Brain microvascular endothelial cell (primary cell): Measurements from ENCODE around the gene PDZD11.

Experiments used
- DNase-seq: peaks from one replicate; pipeline ENCODE4 v3.0.0-alpha.2; 2020
- H3K27ac ChIP-seq: fragments of 250-450 bp; sonication (Bioruptor Pico); 2 replicates; pipeline ENCODE4 v1.5.1; 2020; ENCODE audit warnings: mild to moderate bottlenecking, moderate library complexity
- H3K27me3 ChIP-seq: fragments of 250-450 bp; sonication (Bioruptor Pico); replicated peaks from 2 replicates; pipeline ENCODE4 v1.5.1; 2020; ENCODE audit warnings: mild to moderate bottlenecking
- H3K36me3 ChIP-seq: fragments of 250-450 bp; sonication (Bioruptor Pico); replicated peaks from 2 replicates; pipeline ENCODE4 v1.5.1; 2020; ENCODE audit warnings: mild to moderate bottlenecking
- H3K4me3 ChIP-seq: 2 replicates; pipeline ENCODE4 v1.5.1; 2011; ENCODE audit warnings: low read depth, mild to moderate bottlenecking, control low read depth, low read length, moderate library complexity
- in situ Hi-C: cut with HindIII; loops from 2 replicates; pipeline ENCODE4 v1.10.0; 2017; ENCODE audit warnings: low sequenced_read_pairs, low pct_ligation_motif_present
- TF ChIP-seq, protein P1 (sequence below): IDR thresholded peaks from 2 replicates; pipeline ENCODE4 v1.5.1; 2011; ENCODE audit warnings: low read depth, mild to moderate bottlenecking, moderate library complexity, low read length, control low read depth, inconsistent platforms; ENCODE audit errors: missing control alignments

The PDZD11 gene, protein sequence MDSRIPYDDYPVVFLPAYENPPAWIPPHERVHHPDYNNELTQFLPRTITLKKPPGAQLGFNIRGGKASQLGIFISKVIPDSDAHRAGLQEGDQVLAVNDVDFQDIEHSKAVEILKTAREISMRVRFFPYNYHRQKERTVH

DNA sequence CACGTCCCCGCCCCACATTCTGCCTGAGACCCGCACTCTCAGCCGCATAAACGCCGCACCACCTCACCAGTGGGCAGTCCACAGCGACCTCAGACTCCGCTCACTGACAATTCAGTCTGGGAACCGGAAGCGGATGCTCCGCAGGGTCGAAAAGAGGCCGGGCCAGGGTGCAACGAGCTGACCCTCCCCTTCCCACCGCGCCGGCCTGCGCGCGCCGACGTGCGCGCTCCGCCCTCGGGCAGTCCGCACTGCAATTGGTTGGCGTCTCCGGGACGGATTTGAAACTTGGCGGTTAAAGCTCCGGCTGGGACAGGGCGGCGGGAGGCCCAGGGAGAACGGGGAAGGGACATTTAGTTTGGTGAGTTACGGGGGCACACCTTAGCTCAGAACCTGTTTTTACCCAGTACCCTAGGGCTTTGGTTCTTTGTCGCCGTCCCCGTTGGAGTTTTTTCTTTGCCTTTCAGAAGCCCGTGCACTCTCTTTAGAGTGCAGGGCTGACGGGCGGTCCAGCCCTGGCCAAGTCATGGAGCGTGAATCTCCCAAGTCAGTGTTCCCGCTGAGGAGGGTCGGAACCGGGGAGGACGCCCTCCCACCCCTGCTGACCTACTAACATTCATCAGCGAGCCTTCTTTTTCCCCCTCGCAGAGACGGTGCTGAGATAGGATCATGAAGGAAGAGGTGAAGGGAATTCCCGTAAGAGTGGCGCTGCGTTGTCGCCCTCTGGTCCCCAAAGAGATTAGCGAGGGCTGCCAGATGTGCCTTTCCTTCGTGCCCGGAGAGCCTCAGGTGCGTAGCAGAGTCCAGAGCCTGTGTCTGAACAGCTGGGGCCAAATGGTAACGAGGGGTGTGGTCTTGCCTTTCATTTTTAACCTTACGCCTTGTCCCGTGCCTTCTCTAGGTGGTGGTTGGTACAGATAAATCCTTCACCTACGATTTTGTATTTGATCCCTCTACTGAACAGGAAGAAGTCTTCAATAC is at the start of gene PDZD11, which contains the start of gene KIF4A:
Gene PDZD11, minus strand, starts transcription at position 135 of the 978 bp plus-strand sequence. CDS start 586 bp downstream, outside the sequence.
Gene KIF4A, plus strand, starts transcription at position 312 of the 978 bp plus-strand sequence. Its CDS starts 355 bp downstream, at position 667.
- TF ChIP-seq, protein P1, sequence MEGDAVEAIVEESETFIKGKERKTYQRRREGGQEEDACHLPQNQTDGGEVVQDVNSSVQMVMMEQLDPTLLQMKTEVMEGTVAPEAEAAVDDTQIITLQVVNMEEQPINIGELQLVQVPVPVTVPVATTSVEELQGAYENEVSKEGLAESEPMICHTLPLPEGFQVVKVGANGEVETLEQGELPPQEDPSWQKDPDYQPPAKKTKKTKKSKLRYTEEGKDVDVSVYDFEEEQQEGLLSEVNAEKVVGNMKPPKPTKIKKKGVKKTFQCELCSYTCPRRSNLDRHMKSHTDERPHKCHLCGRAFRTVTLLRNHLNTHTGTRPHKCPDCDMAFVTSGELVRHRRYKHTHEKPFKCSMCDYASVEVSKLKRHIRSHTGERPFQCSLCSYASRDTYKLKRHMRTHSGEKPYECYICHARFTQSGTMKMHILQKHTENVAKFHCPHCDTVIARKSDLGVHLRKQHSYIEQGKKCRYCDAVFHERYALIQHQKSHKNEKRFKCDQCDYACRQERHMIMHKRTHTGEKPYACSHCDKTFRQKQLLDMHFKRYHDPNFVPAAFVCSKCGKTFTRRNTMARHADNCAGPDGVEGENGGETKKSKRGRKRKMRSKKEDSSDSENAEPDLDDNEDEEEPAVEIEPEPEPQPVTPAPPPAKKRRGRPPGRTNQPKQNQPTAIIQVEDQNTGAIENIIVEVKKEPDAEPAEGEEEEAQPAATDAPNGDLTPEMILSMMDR, result no peak

DNA sequence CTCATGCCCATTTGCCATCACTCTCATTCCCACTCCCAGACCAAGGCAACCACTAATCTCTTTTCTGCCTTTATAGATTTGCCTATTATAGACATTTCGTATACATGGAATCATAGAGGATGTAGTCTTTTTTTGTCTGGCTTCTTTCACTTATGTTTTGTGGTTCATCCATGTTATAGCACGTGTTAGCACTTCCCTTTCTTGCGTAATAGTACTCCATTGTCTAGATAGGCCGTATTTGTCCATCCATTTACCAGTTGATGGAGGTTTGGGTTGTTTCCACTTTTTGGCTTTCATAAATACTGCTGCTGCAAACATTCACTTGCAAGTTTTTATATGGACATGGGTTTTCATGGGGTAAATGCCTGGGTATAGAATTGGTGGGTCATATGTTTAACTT is 48.6 kb upstream of the PDZD11 start:
- H3K36me3 ChIP-seq, result no peaks in the 10 kb centered on the region
- H3K27me3 ChIP-seq, result no peaks in the 10 kb centered on the region
- H3K27ac ChIP-seq, result no peak overlapping the region
- TF ChIP-seq, protein P1, result no peak
- no peak overlapping the region for H3K4me3 ChIP-seq
- in situ Hi-C loops, result no loop called here
- no peak for DNase-seq

More for the DNA sequence above, at the start of gene PDZD11, which contains the start of gene KIF4A:
- Histone ChIP-seq H3K36me3 (peaks cover 4% of the 10 kb centered on the region), H3K27ac (peak within 1 kb of the TSS; percentile 45), H3K4me3 (peak within 1 kb of the TSS; percentile 82), H3K27me3 (no peaks in the 10 kb centered on the region)
- in situ Hi-C loops, result no loop called here
- peak; percentile 75 for DNase-seq

DNA sequence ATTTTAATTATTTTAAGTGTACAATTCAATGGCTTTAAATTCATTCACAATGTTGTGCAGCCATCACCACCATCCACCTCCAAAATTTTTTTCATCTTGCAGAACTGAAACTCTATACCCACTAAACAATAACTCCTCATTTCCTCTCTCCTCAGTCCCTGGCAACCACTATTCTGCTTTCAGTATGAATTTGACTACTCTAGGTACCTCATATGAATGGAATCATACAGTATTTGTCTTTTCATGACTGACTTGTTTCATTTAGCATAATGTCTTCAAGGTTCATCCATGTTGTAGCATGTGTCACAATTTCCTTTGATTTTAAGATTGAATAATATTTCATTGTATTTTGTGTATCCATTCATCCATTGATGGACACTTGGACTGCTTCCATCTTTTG is 47.0 kb upstream of the PDZD11 start:
- DNase-seq, result no peak

DNA sequence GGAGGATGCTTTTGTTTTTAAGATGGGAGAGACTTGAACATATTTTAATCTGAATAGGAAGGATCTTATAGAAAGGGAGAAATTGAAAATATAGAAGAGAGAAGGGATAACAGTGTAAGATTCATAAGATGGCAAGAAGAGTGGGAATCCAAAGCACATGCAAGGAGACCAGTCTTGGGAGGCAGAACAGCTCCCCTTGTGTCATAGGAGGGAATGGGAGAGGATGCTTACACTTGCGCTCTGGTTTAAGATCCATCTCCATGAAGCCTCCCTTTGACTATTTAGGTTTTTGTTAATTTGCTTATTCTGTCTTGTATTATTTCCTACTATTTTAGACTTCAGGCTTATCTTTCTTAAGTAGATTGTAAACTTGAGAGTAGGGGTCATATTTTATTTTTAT is 42.9 kb upstream of the PDZD11 start:
- TF ChIP-seq, protein P1, result peak; percentile 44
- DNase-seq, result no peak
- no peaks in the 10 kb centered on the region for H3K27me3 ChIP-seq
- no peak overlapping the region for H3K27ac ChIP-seq
- H3K36me3 ChIP-seq, result no peaks in the 10 kb centered on the region
- no peak overlapping the region for H3K4me3 ChIP-seq
- in situ Hi-C loops, result no loop called here

More for the DNA sequence above, 47.0 kb upstream of the PDZD11 start:
- TF ChIP-seq, protein P1, result no peak
- Histone ChIP-seq H3K27ac (no peak overlapping the region), H3K27me3 (no peaks in the 10 kb centered on the region), H3K4me3 (no peak overlapping the region), H3K36me3 (no peaks in the 10 kb centered on the region)
- in situ Hi-C loops, result no loop called here

DNA sequence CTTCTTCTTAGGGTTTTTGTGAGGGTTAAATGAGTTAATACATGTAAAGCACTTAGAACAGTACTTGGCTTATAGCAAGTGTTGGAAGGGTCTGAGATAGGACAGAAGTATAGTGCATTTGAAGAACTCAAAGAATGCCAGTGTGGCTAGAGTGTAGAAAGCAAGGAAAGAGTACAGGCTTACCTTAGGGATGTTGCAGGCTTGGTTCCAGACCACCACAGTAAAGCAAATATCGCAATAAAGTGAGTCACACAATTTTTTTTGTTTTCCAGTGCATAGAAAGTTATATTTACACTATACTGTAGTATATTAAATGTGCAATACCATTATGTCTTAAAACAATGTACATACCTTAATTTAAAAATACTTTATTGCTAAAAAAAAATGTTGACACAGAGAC is 41.4 kb upstream of the PDZD11 start:
- TF ChIP-seq, protein P1, result no peak
- Histone ChIP-seq H3K27me3 (no peaks in the 10 kb centered on the region), H3K27ac (no peak overlapping the region), H3K4me3 (no peak overlapping the region), H3K36me3 (no peaks in the 10 kb centered on the region)
- in situ Hi-C loops, result no loop called here
- DNase-seq, result no peak
